ENCODE measurements around the gene SMIM5.

- TF ChIP-seq EZH2 (IDR thresholded peaks at IDR 0.05; ENCODE audit: low read length) (no peak), CTCF (optimal IDR thresholded peaks at IDR 0.05 in 1 of 3, IDR thresholded peaks at IDR 0.05 in 1 of 3, conservative IDR thresholded peaks at IDR 0.05 in 1 of 3; ENCODE audit: extremely low read depth in 1 of 3, insufficient read depth in 2 of 3, low read length in 3 of 3) (no peak)
Observed at GRCh38 chr17:75649687-75650086, 16.5 kb downstream of the SMIM5 start.

Data from keratinocyte (primary cell).